ENCODE data around the gene ZBTB4.

Gene ZBTB4

GRCh38 chr17:7468804-7469389 is 10.5 kb downstream of the ZBTB4 start:
- DNase-seq (ENCODE audit: low spot score): no peak

- no peak for DNase-seq (ENCODE audit: low spot score)
Observed at GRCh38 chr17:7468290-7468689, 11.1 kb downstream of the ZBTB4 start.

- DNase-seq (ENCODE audit: low spot score): no peak
Observed at GRCh38 chr17:7467498-7467897, 11.9 kb downstream of the ZBTB4 start.

- no peak for DNase-seq (ENCODE audit: low spot score)
Observed at GRCh38 chr17:7466639-7467341, 12.6 kb downstream of the ZBTB4 start.

- no peak for DNase-seq (ENCODE audit: low spot score)
Observed at GRCh38 chr17:7466318-7466638, 13.2 kb downstream of the ZBTB4 start.

GRCh38 chr17:7465597-7466275 is 13.7 kb downstream of the ZBTB4 start:
- DNase-seq (ENCODE audit: low spot score): no peak

GRCh38 chr17:7464081-7464480 is 15.3 kb downstream of the ZBTB4 start:
- no peak for DNase-seq (ENCODE audit: low spot score)

- DNase-seq (ENCODE audit: low spot score): no peak
Observed at GRCh38 chr17:7463372-7463846, 16.0 kb downstream of the ZBTB4 start.

- no peak for DNase-seq (ENCODE audit: low spot score)
Observed at GRCh38 chr17:7462474-7463371, 16.7 kb downstream of the ZBTB4 start.

GRCh38 chr17:7460850-7461660 is 18.4 kb downstream of the ZBTB4 start:
- DNase-seq (ENCODE audit: low spot score): no peak

GRCh38 chr17:7459961-7460545 is 19.4 kb downstream of the ZBTB4 start:
- no peak for DNase-seq (ENCODE audit: low spot score)

- no peak for DNase-seq (ENCODE audit: low spot score)
Observed at GRCh38 chr17:7448461-7448860, 31.0 kb downstream of the ZBTB4 start.

GRCh38 chr17:7445619-7445968 is 33.8 kb downstream of the ZBTB4 start:
- peak; percentile 28 for DNase-seq (ENCODE audit: low spot score)

GRCh38 chr17:7444682-7445618 is 34.5 kb downstream of the ZBTB4 start, which contains the start of gene CHRNB1:
TSS of gene CHRNB1 (plus strand) at chr17:7445061. CDS start at chr17:7445128, 67 bp downstream.
- DNase-seq (ENCODE audit: low spot score): no peak

GRCh38 chr17:7443499-7444485 is 35.6 kb downstream of the ZBTB4 start:
- DNase-seq (ENCODE audit: low spot score): no peak

GRCh38 chr17:7442142-7442541 is 37.3 kb downstream of the ZBTB4 start:
- DNase-seq (ENCODE audit: low spot score): no peak

- no peak for DNase-seq (ENCODE audit: low spot score)
Observed at GRCh38 chr17:7441266-7441665, 38.2 kb downstream of the ZBTB4 start.

GRCh38 chr17:7440834-7441195 is 38.6 kb downstream of the ZBTB4 start:
- DNase-seq (ENCODE audit: low spot score): no peak
